Measurements from ENCODE around the gene CAMSAP1.

The CAMSAP1 gene

DNA sequence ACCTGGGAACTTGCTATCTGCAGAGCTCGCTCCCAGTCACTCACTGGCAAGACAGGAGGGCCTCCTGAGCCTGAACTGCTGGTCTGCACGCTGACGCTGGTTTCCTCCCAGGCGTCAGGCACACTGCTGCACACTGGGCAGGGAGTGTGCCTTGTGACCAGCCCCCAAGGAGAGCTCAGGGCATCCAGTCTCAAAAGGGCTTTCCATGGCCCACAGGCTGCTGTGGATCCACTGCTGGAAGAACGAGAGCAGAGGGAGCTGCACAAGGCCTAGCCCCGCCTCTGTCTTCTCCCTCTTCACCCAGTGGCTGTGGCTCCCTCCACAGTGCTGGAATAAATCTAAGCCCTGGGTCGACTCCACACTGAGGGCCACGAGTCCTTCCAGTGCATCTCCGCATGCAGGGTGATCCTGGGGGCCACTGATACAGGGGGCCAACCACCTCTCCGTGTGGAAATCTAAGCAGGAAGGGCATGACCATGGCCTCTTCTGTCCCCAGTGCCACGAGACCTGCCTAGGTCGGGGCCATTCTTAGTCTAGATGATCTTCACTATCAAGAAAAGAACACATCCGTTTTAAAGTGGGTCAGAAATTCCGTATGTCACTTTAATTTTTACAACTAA, 93.6 kb downstream of the CAMSAP1 start:
- DNase-seq (ENCODE audit: low spot score), result no peak

DNA sequence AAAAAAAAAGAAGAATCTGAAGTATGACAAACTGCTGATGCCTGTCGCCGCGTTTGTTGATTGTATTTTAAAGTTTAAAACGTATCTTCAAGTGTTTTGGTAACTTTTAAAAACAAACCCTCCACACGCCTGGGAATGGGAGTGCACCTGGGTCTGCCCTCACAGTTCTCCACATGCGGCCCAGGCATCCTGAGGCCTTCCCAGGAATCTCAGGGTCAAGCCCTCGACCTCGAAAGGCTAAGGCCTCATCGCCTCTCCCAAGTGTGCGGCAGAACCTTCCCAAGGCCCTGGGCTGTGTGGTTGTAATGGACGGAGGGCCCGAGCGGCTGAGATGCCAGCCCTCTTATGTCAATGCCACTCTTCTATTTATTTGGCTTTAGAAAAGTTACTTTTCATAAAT, 94.4 kb downstream of the CAMSAP1 start:
- DNase-seq (ENCODE audit: low spot score), result no peak

DNA sequence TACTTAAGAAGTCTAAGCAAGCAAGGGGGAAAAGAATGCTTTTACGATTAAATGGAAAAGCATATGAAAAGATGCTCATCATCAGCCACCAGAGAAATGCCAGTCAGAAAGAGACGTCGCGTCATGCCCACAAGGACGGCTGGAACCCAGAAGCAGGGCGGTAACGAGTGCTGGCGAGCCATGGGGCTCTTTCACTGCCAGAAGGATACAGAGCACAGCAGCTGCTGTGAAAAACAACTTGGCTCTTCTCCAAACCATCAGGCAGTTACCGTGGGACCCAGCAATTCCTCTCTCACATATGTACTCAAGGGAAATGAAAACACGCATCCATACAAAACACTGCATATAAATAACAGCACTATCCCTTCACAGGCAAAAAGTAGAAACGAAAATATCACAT, 95.5 kb downstream of the CAMSAP1 start:
- no peak for DNase-seq (ENCODE audit: low spot score)

DNA sequence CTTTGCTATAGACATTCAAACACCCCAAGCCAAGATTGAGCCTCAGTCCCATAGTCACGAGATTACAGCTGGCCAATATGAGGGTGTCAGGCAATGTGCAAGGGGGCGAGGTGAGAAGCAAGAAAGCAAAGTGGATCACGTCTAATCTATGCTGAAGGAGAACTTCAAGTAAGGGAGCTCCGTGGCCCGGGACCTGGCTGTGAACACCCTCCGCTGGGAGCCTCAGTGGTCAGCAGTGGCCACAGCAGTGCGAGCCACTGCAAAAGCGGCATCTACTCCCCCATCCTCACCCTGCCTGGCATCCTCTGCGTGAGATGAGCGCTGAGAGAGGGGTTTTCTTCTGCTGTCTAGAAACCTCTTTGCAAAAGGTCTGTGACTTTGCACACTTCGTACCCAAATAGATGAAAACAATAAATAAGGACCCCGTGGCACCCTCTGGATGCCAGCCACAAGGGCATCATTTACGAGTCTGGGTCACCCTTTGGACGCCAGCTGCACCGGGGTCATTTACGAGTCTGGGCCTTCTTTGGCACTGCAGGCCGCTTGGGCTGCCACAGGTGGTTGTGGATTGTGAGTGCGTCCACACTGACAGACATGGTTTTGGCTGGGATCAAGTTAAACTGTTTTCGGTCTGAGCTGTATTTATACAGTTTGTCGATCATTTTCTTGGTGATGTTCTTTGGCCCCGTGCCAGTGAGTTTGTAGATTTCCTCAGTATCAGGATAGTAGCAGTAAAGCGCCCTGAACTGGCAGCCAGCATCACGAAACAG, 96.4 kb downstream of the CAMSAP1 start:
- no peak for DNase-seq (ENCODE audit: low spot score)

DNA sequence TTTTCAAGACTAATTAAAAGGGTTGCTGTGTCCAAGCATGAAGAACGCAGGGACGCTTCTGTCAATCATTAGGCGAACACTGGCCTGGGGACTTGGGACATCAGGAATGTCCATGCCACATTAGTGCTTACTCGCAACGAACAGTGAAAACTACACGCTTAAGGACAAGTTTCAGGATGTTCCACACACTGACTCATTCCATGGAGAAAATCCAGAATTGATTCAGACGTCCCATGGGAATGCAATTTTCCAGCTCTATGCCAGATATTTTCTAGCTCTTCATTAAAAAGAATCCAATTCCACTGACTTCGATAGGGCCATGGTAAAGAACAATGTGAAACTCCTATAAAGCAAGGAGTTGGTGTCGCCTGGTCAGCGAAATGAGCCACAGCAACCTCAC, 98.2 kb downstream of the CAMSAP1 start:
- no peak for DNase-seq (ENCODE audit: low spot score)

DNA sequence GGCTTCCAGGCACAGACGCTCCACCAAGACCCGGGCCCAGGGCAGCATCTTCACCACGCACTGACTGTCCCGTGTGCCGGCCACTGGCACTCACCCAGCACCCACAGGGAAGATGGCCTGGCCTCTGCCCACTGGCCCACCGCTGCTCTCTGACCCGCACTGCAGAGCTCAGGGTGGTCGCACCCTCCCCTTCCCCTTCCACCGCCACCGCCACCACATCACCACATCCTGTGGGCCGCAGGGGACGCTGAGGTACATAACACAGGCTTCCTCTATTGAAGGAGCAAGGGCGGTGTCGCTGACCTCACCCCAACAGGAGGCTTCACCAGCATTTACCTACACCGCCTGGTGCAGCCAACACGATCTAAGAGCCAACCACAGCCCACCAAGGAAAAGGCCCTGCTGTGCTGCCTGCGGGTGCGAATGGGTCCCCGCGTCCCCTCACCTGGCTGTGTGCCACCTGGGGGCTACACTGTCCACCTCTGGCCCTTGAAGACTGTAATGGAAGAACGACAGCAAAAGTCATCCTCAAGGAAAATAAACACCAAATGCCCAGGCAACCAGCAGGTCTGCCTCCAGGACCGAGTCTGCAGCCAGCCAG, 101.8 kb downstream of the CAMSAP1 start:
- no peak for DNase-seq (ENCODE audit: low spot score)

DNA sequence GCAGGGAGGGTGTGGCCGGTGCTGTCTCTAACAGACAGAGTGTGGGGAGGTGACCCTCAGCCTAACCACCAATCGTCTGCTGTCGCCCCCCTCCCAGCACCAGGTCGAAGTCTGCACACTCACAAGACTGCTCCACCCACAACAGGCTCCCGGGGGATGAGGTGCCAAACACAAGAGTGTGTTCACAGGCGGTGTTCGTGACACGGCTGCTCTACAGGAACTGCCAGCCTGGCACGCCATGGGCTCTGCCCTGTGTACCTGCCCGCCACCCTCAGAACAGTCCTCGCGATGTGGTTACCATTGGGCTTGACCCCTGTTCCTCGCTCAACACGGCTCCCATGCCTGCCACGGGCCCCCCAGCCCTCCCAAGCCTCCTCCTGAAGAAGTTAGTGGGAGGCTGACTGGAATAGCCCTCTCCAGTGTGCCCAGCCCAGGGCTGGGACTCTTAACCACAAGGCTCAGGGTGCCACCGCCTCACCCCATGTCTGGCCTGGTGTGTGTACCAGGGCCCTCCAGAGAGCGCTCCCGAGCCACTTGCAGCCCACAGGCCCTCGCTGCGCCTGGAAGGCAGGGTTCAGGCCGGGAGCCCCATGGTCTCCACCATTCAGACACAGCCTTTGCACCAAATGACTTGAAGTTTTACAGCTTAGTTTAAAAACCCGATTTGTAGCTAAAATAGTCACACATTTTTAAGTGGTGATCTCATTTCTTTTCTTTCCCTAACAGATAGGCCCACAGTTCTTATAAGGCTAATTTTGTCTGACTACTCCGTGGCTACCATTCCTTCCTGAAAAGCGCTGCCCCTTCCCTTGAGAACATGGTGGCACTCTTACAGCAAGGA, 102.5 kb downstream of the CAMSAP1 start:
- no peak for DNase-seq (ENCODE audit: low spot score)

DNA sequence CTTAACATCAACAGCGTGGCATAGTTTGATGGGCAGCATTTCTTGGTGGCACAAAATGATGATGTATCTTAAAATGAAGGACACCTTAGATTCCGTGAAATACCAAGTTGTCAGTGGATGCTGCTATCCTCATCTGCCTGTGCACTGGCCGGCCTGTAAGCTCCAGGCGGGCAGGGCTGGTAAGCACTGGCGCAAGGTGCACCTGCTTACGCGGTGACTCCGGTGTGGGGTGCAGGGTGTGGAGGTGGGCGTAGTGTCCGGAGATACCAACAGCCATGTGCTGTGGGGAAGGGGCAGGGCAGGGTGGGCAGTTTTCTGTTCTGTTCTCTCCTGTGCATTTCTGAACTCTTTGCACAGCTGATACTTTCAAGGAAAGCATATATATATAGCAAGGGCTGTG, 103.9 kb downstream of the CAMSAP1 start:
- no peak for DNase-seq (ENCODE audit: low spot score)

DNA sequence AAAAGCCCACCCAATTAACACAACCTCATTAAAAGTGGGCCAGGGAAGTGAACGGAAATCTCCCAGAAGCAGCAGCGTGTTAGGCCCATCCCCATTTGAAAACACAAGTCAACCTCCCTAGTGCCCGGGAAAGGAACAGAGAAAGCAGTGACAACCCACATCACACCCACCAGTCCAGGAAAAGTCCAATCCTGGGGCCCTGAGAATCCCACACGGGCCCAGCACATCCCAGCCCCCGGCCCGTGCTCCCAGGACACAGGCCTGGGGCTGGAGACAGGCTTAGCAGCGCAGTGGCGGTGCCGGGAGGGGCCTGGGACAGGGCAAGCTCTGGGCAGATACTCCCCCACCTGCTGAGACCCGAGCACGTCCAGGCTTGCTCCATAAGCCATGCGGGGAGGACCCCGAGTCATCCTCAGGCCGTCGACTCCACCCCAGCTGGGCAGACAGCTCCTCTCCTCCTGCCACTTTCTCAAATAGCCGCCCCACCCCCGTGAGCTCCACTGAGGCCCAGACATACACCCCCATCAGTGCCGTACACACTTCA, 104.4 kb downstream of the CAMSAP1 start:
- DNase-seq (ENCODE audit: low spot score), result no peak

DNA sequence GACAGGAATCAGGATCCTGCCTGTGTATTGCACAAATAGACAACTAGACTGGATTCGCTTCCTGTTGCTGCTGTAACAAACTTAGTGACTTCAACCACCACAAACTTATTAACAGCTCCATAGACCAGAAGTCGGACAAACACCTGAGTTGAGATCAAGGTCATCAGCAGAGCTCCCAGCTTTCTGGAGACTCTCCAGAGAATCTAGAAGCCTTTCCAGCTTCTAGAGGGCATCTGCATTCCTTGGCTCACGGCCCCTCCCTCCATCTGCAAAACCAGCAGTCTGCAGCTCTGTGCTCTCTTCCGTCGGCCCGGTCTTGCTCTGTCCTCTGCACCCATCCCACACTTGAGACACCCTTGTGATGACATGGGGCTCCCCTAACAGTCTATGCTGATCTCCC, 106.3 kb downstream of the CAMSAP1 start:
- DNase-seq (ENCODE audit: low spot score), result no peak

DNA sequence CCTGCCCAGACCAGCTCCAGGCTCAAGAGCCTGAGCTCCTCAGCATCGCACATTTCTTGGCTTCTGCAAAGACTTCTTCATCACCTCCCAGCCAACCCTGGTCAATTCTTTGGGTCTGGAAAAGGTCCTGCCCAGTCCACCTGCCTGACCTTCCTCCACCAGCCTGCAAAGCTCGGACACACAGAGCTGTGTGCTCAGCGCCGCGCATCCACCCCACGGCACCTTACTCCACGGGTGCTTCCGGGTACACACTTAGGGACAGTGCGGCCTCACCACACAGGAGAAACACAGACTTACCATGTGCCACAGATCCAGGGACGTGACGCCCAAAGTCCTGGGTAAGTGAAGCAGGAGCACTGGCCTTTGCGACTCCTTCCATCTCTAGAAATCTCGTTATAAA, 108.1 kb downstream of the CAMSAP1 start:
- no peak for DNase-seq (ENCODE audit: low spot score)

DNA sequence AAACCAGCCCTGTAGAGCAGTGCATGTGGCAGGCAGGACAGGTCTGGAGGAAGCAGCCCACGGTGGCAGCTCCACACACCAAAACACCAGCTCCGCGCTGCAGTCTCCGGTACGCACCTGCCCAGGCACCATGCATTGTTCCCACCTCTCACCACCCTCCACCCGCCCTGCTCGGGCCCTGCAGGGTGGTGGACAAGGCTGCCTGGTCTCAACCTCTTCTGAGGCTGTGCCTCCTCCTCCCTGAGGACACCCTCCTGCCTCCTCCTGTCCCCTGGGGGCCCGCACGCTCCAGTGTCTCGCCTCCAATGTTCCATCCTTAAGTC, 109.1 kb downstream of the CAMSAP1 start:
- DNase-seq (ENCODE audit: low spot score), result no peak

DNA sequence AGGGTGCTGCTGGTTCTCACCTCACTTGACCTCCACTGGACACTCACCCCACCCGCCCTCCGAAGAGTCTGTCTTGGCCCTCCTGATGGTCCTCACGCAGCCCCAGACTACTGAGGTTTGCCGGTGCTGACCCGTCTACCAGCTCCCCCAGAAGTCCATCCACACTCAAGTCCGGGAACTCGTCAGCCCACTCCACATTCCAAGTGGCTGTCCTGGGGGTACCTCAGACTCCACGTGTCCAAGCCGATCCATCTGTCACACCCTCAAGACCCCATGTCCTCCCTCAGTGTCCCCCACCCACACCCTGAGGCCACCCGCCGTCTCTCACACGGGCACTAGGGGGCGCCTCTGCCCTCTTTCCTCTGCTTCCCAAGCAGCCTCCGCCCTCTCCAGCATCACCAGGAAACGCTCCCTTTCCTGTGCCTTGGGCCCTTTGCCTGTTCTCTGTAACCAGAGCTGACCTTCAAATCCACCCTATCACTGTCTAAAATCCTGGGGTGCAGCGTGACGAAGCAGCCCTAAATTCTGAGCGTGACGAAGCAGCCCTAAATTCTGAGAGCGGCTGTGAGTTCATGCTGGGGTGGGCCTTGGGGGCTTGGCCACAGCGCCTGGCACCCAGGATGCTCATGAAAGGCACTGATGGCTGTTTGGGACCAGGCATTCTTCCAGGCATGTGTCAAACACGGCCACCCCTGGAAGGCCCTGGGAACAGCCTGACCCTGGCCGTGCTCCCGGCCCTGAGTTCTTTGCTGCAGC, 109.7 kb downstream of the CAMSAP1 start:
- peak; percentile 56 for DNase-seq (ENCODE audit: low spot score)

DNA sequence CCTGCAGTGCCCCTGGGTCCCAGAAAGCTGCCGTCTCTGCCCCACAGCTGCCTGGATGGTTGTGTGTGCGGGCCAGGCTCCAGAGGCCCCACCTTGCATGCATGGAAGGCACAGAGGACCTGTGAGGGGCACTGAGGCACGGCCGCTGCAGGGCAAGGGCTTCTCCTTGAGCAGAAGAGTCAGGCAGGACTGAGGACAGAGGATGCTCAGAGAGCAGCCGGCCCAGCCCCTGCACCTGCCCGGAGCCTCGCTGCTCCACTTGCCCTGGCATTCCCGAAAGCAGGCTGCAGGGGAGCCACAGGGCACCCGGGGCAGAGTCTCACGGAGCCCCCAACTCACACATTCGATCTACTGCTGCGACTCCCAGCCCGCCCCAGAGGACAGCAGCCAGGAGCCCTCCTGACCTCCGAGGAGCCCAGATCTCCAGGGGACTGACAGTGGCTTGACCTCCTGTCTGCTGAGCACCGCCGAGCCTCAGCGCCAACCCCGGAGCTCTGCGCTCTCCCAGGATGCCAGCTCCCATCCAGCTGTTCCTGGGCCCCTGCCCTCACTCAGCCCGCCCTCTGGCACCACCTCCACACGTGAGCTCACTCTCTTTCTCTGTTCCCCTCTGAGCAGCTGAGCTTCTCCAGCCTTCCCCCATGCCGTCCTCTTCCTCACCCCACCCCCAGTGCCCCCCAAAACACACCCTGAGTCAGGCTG, 110.4 kb downstream of the CAMSAP1 start:
- no peak for DNase-seq (ENCODE audit: low spot score)

DNA sequence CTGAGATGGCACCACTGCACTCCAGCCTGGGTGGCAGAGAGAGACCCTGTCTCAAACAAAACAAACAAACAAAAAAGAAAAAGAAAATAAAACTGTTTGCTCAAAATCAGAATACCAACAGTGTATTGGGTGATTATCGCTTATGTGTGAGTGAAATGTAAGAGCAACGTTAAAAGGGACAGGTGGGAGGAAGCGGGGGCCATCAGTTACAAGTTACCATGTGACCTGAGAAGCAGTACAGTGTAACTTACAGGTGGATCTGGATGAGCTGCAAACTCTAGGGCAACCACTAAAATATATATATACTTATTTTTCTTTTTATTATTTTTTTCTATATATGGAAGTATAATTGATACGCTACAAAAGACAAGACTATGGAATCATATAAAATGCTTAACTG, 112.0 kb downstream of the CAMSAP1 start:
- no peak for DNase-seq (ENCODE audit: low spot score)

DNA sequence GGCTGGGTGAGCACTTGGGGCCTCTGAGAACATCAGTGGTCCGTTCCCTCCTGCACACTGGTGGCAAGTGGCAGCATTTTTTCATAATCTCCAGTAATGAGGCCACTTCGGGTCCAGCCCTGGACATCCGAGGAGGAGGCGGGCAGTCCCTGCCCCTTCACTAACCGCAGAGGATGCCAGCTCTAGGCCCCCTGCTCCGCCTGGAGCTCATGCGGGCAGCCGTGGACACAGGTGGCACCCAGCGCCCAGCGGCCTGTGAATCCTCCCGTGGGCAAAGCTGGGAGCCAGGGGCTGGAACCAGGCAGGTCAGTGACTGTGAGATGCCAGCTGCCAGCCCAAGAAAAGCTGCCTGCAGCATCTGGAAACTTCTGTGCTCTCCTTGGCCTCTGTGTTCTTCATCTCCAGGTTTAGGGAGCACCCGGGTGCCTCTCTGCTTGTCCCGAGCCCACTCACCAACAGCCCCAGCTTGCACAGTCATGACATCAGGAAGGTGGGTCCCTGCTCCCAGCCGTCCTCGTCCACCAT, 112.9 kb downstream of the CAMSAP1 start:
- no peak for DNase-seq (ENCODE audit: low spot score)

DNA sequence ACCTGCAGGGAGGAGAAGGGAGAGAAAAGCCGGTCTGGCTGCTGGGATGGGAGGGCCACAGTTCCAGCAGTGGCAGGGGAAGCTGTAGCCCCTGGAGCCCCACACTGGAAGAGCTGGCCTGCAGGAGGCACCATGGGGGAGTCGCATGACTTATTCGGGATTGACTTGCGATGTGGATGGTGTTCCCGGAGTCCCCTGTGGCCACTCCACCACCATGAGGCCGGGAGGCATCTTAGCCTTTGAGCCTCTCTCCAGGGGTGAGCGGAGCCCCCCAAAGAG, 113.3 kb downstream of the CAMSAP1 start:
- no peak for DNase-seq (ENCODE audit: low spot score)

DNA sequence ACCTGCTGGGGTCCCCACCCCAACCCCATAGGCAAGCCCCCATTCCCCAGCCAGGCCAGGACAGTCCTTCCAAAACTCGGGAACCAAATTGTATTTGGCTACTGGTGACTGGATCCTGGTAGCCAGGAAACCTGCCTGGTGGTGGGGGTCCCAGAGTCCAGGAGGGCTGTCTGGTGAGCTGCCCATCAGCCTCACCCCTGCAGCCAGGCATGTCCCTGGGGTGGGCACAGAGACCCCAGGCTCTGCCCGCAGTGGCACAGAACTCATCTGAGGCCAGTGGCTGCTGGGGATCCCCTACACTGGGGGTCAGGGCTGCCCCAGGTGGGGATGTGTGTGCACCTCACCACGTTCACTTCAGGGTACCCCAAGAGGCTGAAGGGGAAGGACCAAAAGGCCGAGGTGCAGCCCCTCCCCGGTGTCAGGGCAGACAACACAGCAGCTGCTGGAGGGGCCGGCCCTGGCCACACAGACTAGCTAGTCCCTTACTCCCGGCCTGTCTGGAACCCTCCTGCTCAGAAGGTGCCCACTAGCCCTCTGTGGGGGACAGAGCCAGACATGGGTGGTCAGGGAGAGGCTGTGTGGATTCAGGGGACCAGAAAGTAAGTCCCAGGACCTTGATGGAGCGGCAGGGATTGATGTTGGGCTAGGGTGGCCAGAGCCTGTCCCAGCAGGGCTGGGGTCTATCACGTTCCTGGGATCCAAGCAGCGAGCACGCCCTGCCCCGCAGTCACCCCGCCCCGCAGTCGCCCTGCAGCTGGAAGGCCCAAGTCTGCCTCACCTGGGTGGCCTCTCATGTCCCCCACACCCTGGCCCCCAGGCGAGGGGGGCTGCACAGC, 113.9 kb downstream of the CAMSAP1 start:
- DNase-seq (ENCODE audit: low spot score), result no peak

DNA sequence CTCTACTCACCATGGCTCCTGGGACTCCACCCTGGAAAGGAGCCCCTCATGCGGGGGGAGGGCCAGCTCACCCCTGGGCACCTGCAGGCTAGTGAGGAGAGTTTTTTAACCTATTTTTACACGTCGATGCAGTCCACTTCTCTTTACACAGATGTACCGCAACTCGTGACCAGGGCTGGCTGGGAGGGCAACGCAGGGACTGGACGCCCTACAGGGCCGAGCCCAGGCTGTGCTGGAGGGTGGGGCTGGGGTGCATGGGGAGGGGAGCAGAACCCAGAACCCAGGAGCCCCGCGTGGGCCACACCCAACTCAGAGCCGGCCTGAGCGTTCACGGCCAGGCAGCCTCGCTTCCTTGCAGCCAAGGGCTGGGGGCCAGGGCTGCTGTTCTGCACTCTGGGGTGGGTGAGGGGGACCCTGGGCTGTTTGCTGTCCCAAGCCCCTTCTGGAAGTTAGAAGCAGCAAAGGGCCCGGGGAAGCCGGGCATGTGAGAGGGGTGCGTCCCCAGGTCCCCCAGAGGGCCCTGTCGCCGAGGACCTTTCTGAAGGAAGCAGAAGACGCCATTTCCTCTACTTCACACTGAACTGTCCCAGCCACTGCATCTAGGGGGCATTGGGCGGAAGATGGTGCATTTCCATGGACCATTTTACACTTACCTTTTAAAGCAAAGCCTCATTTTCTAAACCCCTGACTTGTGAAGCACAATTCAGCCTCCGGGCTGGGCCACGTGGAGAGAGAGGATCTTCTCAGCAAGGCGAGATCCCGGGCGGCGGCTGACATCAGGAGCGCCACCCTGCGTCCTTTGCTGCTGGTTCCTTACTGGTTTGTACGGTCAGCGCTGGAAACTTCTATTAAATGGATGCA, 114.8 kb downstream of the CAMSAP1 start:
- no peak for DNase-seq (ENCODE audit: low spot score)
